ENCODE data around the gene CHMP4A. TPM values are rescaled to one million over a fixed set of nuclear protein-coding genes. Genes with fewer than 3 reads are reported as not detected.

CHMP4A gene
- total and polyA plus RNA-seq, 9 of the 15 experiments (the other 6 are each of a cell fraction or from before 2014, with no cell fraction given) = 28.8 to 104 (median 52.7) TPM

DNA sequence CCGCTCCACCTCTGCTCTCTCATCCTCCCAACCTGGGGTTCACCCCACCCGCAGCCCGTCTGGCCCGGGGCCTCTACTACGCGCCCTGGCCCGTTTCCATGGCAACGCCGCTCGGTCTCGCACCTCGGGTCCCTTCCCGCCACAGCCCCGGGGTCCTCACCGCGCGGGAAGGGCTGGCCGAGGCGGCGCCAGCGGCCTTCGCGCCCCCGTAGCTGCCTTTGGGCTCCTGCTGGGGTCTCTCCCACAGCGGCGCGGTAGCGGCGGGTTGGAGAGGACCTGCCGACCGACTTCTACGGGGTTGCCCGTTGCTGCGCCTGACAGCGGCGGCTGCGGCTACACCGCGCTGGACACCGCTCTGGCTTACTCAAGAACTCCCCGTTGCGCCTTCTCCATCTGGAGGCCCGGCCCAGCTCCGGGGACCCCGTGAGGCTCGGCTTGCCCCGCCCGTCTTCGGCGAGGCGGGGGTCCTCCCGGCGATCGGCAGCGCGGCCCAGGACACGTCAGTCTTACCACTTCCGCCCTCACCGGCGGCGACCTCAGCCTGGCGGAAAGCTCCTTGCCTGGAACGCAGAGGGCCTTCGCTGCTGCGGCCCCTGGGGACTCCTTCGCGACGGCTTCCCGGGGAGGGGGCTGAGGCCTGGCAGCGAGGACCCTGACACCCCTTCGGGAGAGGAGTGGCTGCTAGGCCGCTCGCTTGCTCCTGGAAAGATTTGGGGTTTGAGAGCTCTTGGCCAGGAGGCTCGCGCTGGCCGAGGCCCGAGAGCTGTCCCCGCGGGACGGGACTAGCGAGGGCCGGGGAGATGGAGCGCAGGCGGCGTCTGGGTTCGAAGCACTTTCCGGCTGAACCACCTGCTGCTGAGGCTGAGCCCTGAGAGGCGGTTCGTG lies 17.9 kb downstream of the CHMP4A start, which contains the start of gene TM9SF1 (continued):
- no peak for TF ChIP-seq FOXJ3 (CRISPR knock-in tag; IDR thresholded peaks at IDR 0.05)
- TF ChIP-seq MAZ (CRISPR knock-in tag; conservative IDR thresholded peaks at IDR 0.05 in 1 of 2, IDR thresholded peaks at IDR 0.05 in 1 of 2) = peak; percentile 89 to 94
- no peak for TF ChIP-seq ZBTB49 (CRISPR knock-in tag; IDR thresholded peaks at IDR 0.05; ENCODE audit: borderline replicate concordance)
- TF ChIP-seq C11orf30 (IDR thresholded peaks at IDR 0.05; ENCODE audit: low read depth) = peak; percentile 57; the same call in 1 of the 2 replicates
- peak; percentile 93 for TF ChIP-seq CREM (IDR thresholded peaks at IDR 0.05; ENCODE audit: low read depth)
- no peak for TF ChIP-seq NFE2L1 (tag; IDR thresholded peaks at IDR 0.05; ENCODE audit: borderline replicate concordance, low read depth)
- no peak for TF ChIP-seq MCM7 (IDR thresholded peaks at IDR 0.05)
- TF ChIP-seq PTTG1 (tag; IDR thresholded peaks at IDR 0.05; ENCODE audit: low read depth) = no peak
- peak; percentile 76; the same call in 1 of the 2 replicates for TF ChIP-seq ESRRA (IDR thresholded peaks at IDR 0.05; ENCODE audit: borderline replicate concordance, low read depth)
- TF ChIP-seq ID3 (CRISPR knock-in tag; IDR thresholded peaks at IDR 0.05) = no peak
- TF ChIP-seq ID3 (tag; IDR thresholded peaks at IDR 0.05) = no peak
- peak; percentile 34 to 41; a peak in 3 of 4 replicates for TF ChIP-seq SIX5 (IDR thresholded peaks at IDR 0.05; ENCODE audit: borderline replicate concordance in 1 of 2, insufficient read depth in 1 of 2, low read depth in 1 of 2, low read length in 2 of 2)
- TF ChIP-seq ZNF184 (CRISPR knock-in tag; IDR thresholded peaks at IDR 0.05) = no peak
- no peak for TF ChIP-seq THRA (IDR thresholded peaks at IDR 0.05)
- TF ChIP-seq CBFA2T2 (conservative IDR thresholded peaks at IDR 0.05) = no peak
- peak; percentile 84 for TF ChIP-seq HCFC1 (IDR thresholded peaks at IDR 0.05; ENCODE audit: low read depth, low read length)
- no peak for TF ChIP-seq ZNF217 (CRISPR knock-in tag; IDR thresholded peaks at IDR 0.05)
- TF ChIP-seq NR1H2 (CRISPR knock-in tag; IDR thresholded peaks at IDR 0.05) = no peak
- TF ChIP-seq ZNF445 (CRISPR knock-in tag; IDR thresholded peaks at IDR 0.05; ENCODE audit: low read depth) = no peak

Data from K562 (cell line).